GM12875 (cell line): ENCODE measurements around the gene NOS2.
"Not testable (repeated sequence)": the region's sequence is repeated elsewhere in the genome, so short reads cannot be mapped to it uniquely, and the experiment has no call there.

Experiments used
- H3K4me3 ChIP-seq: one replicate; pipeline ENCODE4 v1.5.1; 2011; ENCODE audit warnings: low read depth, low read length, control low read depth
- CTCF ChIP-seq: IDR thresholded peaks from 2 replicates; pipeline ENCODE4 v1.5.1; 2011; ENCODE audit warnings: low read depth, mild to moderate bottlenecking, control low read depth, inconsistent platforms, low read length, moderate library complexity, borderline replicate concordance; ENCODE audit not compliant: insufficient read depth

Gene NOS2

GRCh38 chr17:27840688-27841087, 40.4 kb upstream of the NOS2 start:
- TF ChIP-seq CTCF, result no peak
- no peak overlapping the region for H3K4me3 ChIP-seq

- not testable (repeated sequence) for H3K4me3 ChIP-seq
Observed at GRCh38 chr17:27840406-27840678, 40.0 kb upstream of the NOS2 start.

GRCh38 chr17:27839571-27840405, 39.5 kb upstream of the NOS2 start:
- not testable (repeated sequence) for H3K4me3 ChIP-seq

GRCh38 chr17:27838607-27839006, 38.3 kb upstream of the NOS2 start:
- not testable (repeated sequence) for H3K4me3 ChIP-seq

- not testable (repeated sequence) for H3K4me3 ChIP-seq
Observed at GRCh38 chr17:27837769-27838168, 37.4 kb upstream of the NOS2 start.

GRCh38 chr17:27836651-27837050, 36.3 kb upstream of the NOS2 start:
- no peak for TF ChIP-seq CTCF
- H3K4me3 ChIP-seq, result no peak overlapping the region

- H3K4me3 ChIP-seq, result no peak overlapping the region
- TF ChIP-seq CTCF, result no peak
Observed at GRCh38 chr17:27834571-27834970, 34.2 kb upstream of the NOS2 start.

- no peak overlapping the region for H3K4me3 ChIP-seq
- TF ChIP-seq CTCF, result no peak
Observed at GRCh38 chr17:27832831-27833230, 32.5 kb upstream of the NOS2 start.

- not testable (repeated sequence) for H3K4me3 ChIP-seq
Observed at GRCh38 chr17:27829888-27830287, 29.6 kb upstream of the NOS2 start.

GRCh38 chr17:27829143-27829711, 28.9 kb upstream of the NOS2 start:
- not testable (repeated sequence) for H3K4me3 ChIP-seq
